ENCODE data around the gene MST1R. TPM values are rescaled to one million over a fixed set of nuclear protein-coding genes. Genes with fewer than 3 reads are reported as not detected.
"Not testable (repeated sequence)": the region's sequence is repeated elsewhere in the genome, so short reads cannot be mapped to it uniquely, and the experiment has no call there.

MST1R gene
- total RNA-seq, 1 donor from 2014 or later = 0.67 TPM

- H3K36me3 Mint-ChIP-seq (ENCODE audit: low read depth, unreplicated experiment) = no peaks in the 10 kb centered on the region
- no peaks in the 10 kb centered on the region for H3K9me3 Mint-ChIP-seq (ENCODE audit: unreplicated experiment)
- peak; percentile 94 for DNase-seq (ENCODE audit: low spot score)
- H3K4me1 Mint-ChIP-seq (ENCODE audit: unreplicated experiment) = peaks cover 5% of the 10 kb centered on the region
- no peak for TF ChIP-seq CTCF (IDR thresholded peaks at IDR 0.05; ENCODE audit: unreplicated experiment)
- H3K27ac Mint-ChIP-seq (ENCODE audit: unreplicated experiment) = peak within 1 kb of the TSS; percentile 93
- peaks cover 3% of the 10 kb centered on the region for H3K27me3 Mint-ChIP-seq (ENCODE audit: unreplicated experiment)
- peak within 1 kb of the TSS; percentile 97 for H3K4me3 Mint-ChIP-seq (ENCODE audit: unreplicated experiment)
These were observed 36.4 kb upstream of the MST1R start, which contains the start of gene RBM6 for GRCh38 chr3:49939858-49940666. RBM6 (plus strand) TSS chr3:49940150; CDS start chr3:49962642, 22,492 bp downstream.

DNA sequence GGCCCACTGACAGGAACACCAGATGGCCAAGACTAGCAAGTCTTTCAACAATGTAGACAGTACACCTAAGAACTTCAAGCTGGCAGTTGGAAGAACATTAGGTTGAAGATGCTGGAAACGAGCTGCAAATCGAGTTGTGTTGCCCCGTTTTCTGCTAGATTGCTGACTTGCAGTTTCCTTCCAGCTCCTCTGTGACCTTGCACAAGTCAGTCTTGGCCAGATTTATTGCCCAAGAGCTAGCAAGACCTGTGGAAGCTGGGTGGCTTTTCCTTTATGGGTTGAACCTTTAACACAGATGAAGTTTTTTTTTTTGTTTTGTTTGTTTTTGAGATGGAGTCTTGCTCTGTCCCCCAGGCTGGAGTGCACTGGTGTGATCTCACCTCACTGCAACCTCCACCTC lies 33.4 kb upstream of the MST1R start:
- DNase-seq (ENCODE audit: low spot score) = no peak
- Mint-ChIP-seq H3K27me3 (ENCODE audit: unreplicated experiment) (peaks cover 3% of the 10 kb centered on the region), H3K9me3 (ENCODE audit: unreplicated experiment) (no peaks in the 10 kb centered on the region), H3K4me1 (ENCODE audit: unreplicated experiment) (peaks cover 5% of the 10 kb centered on the region), H3K36me3 (ENCODE audit: low read depth, unreplicated experiment) (no peaks in the 10 kb centered on the region), H3K4me3 (ENCODE audit: unreplicated experiment) (no peak overlapping the region), H3K27ac (ENCODE audit: unreplicated experiment) (no peak overlapping the region)
- TF ChIP-seq CTCF (IDR thresholded peaks at IDR 0.05; ENCODE audit: unreplicated experiment) = no peak

DNA sequence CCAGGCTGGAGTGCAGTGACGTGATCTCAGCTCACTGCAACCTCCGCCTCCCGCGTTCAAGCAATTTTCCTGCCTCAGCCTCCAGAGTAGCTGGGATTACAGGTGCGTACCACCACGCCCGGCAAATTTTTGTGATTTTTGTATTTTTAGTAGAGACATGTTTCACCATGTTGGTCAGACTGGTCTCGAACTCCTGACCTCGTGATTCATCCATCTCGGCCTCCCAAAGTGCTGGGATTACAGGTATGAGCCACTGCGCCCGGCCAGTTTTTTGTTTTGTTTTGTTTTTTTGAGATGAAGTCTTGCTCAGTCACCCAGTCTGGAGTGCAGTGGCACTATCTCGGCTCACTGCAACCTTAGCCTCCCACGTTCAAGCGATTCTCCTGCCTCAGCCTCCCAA lies 28.6 kb upstream of the MST1R start:
- not testable (repeated sequence) for H3K4me3 Mint-ChIP-seq (ENCODE audit: unreplicated experiment)

GRCh38 chr3:49930922-49931321 lies 27.2 kb upstream of the MST1R start:
- Mint-ChIP-seq H3K27me3 (ENCODE audit: unreplicated experiment) (peaks cover 4% of the 10 kb centered on the region), H3K9me3 (ENCODE audit: unreplicated experiment) (no peaks in the 10 kb centered on the region), H3K36me3 (ENCODE audit: low read depth, unreplicated experiment) (no peaks in the 10 kb centered on the region), H3K4me3 (ENCODE audit: unreplicated experiment) (no peak overlapping the region), H3K4me1 (ENCODE audit: unreplicated experiment) (peaks cover 13% of the 10 kb centered on the region), H3K27ac (ENCODE audit: unreplicated experiment) (peak overlapping the region; percentile 54)
- no peak for TF ChIP-seq CTCF (IDR thresholded peaks at IDR 0.05; ENCODE audit: unreplicated experiment)
- DNase-seq (ENCODE audit: low spot score) = peak; percentile 30

More for the DNA sequence above, 28.6 kb upstream of the MST1R start:
- H3K36me3 Mint-ChIP-seq (ENCODE audit: low read depth, unreplicated experiment); DNase-seq (ENCODE audit: low spot score); H3K9me3 Mint-ChIP-seq (ENCODE audit: unreplicated experiment); H3K27me3 Mint-ChIP-seq (ENCODE audit: unreplicated experiment); H3K27ac Mint-ChIP-seq (ENCODE audit: unreplicated experiment): not testable (repeated sequence)
- H3K4me1 Mint-ChIP-seq (ENCODE audit: unreplicated experiment) = peaks cover 13% of the 10 kb centered on the region

- H3K4me1 Mint-ChIP-seq (ENCODE audit: unreplicated experiment) = peaks cover 13% of the 10 kb centered on the region
- no peaks in the 10 kb centered on the region for H3K36me3 Mint-ChIP-seq (ENCODE audit: low read depth, unreplicated experiment)
- no peaks in the 10 kb centered on the region for H3K9me3 Mint-ChIP-seq (ENCODE audit: unreplicated experiment)
- DNase-seq (ENCODE audit: low spot score) = no peak
- peaks cover 4% of the 10 kb centered on the region for H3K27me3 Mint-ChIP-seq (ENCODE audit: unreplicated experiment)
- TF ChIP-seq CTCF (IDR thresholded peaks at IDR 0.05; ENCODE audit: unreplicated experiment) = no peak
- peak overlapping the region; percentile 73 for H3K4me3 Mint-ChIP-seq (ENCODE audit: unreplicated experiment)
- H3K27ac Mint-ChIP-seq (ENCODE audit: unreplicated experiment) = peak overlapping the region; percentile 36
These were observed 26.6 kb upstream of the MST1R start for GRCh38 chr3:49930168-49930690.

All from endothelial cell (in vitro differentiated cells).